Rectal smooth muscle tissue (tissue), 1 donor: Measurements from ENCODE around the gene TMEM121.

Experiments
- H3K27ac ChIP-seq: one replicate; pipeline ENCODE4 v1.7.0; 2013; ENCODE audit warnings: low read depth, low read length, inconsistent platforms
- H3K27me3 ChIP-seq: one replicate; pipeline ENCODE4 v1.7.0; 2013; ENCODE audit warnings: low read length; ENCODE audit not compliant: control insufficient read depth, insufficient read depth
- H3K36me3 ChIP-seq: one replicate; pipeline ENCODE4 v1.7.0; 2013; ENCODE audit warnings: low read length; ENCODE audit not compliant: control insufficient read depth, insufficient read depth
- H3K4me1 ChIP-seq: one replicate; pipeline ENCODE4 v1.7.0; 2013; ENCODE audit warnings: low read length; ENCODE audit not compliant: control insufficient read depth, insufficient read depth
- H3K4me3 ChIP-seq: one replicate; pipeline ENCODE4 v1.7.0; 2013; ENCODE audit warnings: low read length
- H3K9ac ChIP-seq: one replicate; pipeline ENCODE4 v1.7.0; 2013; ENCODE audit warnings: low read length

Gene TMEM121

GRCh38 chr14:105525861-105526775, at the start of gene TMEM121:
TMEM121 (plus strand) TSS chr14:105526583; CDS start chr14:105528835, 2,252 bp downstream.
- H3K4me3 ChIP-seq = peak within 1 kb of the TSS; percentile 61
- no peak within 1 kb of the TSS for H3K27ac ChIP-seq
- peaks cover 10% of the 10 kb centered on the region for H3K27me3 ChIP-seq
- H3K36me3 ChIP-seq = no peaks in the 10 kb centered on the region
- H3K4me1 ChIP-seq = peaks cover 2% of the 10 kb centered on the region
- H3K9ac ChIP-seq = no peak within 1 kb of the TSS

GRCh38 chr14:105476831-105477659, 49.3 kb upstream of the TMEM121 start:
- Histone ChIP-seq H3K4me1 (peaks cover 16% of the 10 kb centered on the region), H3K36me3 (no peaks in the 10 kb centered on the region), H3K9ac (no peak overlapping the region), H3K27me3 (peaks cover 15% of the 10 kb centered on the region), H3K27ac (peak overlapping the region; percentile 82), H3K4me3 (peak overlapping the region; percentile 50)

DNA sequence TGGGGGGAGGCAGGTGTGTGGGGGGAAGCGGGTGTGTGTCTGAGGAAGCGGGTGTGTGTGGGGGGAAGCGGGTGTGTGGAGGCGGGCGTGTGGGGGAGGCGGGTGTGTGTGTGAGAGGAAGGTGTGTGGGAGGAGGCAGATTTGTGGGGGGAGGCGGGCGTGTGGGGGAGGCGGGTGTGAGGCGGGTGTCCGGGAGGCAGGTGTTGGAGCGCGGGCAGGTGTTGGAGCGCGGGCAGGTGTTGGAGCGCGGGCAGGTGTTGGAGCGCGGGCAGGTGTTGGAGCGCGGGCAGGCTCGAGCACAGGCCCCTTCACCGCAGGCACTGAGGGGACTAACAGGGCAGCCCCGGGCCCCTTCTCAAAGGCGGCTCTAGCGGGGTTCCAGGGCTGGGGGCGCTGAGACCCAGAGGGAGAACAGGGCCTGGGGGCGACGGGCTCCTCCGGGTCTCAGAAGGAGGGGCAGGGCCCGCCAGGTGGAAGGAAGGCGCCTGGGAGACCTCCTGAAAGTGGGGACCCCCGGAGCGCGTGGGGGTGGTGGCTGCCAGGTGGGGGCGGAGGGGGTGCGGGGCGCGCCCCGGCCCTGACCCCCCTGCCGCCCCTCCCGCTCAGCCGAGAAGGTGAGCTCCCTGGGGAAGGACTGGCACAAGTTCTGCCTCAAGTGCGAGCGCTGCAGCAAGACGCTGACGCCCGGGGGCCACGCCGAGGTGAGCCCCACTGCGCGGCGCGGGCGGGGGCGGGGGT, 48.6 kb upstream of the TMEM121 start:
- H3K4me3 ChIP-seq = no peak overlapping the region
- no peak overlapping the region for H3K9ac ChIP-seq
- peaks cover 24% of the 10 kb centered on the region for H3K4me1 ChIP-seq
- H3K27ac ChIP-seq = no peak overlapping the region
- no peaks in the 10 kb centered on the region for H3K36me3 ChIP-seq
- H3K27me3 ChIP-seq = peaks cover 15% of the 10 kb centered on the region

- Histone ChIP-seq H3K9ac (no peak overlapping the region), H3K36me3 (no peaks in the 10 kb centered on the region), H3K27ac (no peak overlapping the region), H3K4me1 (peaks cover 29% of the 10 kb centered on the region), H3K4me3 (no peak overlapping the region), H3K27me3 (peaks cover 15% of the 10 kb centered on the region)
These were observed 47.8 kb upstream of the TMEM121 start for GRCh38 chr14:105478398-105479251.

- H3K4me1 ChIP-seq = peaks cover 33% of the 10 kb centered on the region
- H3K27me3 ChIP-seq = peaks cover 15% of the 10 kb centered on the region
- peak overlapping the region; percentile 98 for H3K27ac ChIP-seq
These were observed 46.8 kb upstream of the TMEM121 start for GRCh38 chr14:105479431-105480158.

DNA sequence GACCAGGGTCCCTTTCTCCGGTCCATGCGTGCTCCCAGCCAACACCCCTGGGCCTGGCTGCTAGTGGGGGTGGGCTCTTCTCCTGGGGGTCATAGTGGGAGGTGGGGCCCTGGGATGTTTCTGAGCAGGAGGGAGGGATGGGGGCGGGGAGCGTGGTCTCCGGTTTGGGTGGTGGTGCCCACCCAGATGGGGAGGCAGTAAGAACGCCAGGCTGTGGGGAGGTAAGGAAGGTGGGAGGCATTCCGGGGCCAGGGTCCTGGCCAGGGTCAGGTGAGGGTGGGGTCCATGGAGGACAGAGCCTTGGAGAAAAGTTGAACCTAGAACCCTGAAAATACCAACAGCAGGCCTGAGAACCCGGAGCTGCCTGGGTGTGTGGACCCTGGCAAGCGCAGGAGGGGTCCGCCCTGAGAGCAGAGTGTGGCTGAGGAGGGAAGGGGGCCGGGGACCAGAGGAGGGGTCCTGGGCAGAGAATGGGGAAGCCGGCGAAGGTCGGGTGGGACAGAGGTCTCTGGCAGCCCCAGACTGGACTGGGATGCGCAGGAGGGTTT, 46.1 kb upstream of the TMEM121 start:
- H3K27me3 ChIP-seq = peaks cover 13% of the 10 kb centered on the region
- peak overlapping the region; percentile 98 for H3K27ac ChIP-seq
- H3K4me1 ChIP-seq = peaks cover 33% of the 10 kb centered on the region
- H3K9ac ChIP-seq = no peak overlapping the region
- peak overlapping the region; percentile 87 for H3K4me3 ChIP-seq
- H3K36me3 ChIP-seq = no peaks in the 10 kb centered on the region

More at GRCh38 chr14:105479431-105480158, 46.8 kb upstream of the TMEM121 start:
- Histone ChIP-seq H3K36me3 (no peaks in the 10 kb centered on the region), H3K4me3 (no peak overlapping the region), H3K9ac (no peak overlapping the region)

DNA sequence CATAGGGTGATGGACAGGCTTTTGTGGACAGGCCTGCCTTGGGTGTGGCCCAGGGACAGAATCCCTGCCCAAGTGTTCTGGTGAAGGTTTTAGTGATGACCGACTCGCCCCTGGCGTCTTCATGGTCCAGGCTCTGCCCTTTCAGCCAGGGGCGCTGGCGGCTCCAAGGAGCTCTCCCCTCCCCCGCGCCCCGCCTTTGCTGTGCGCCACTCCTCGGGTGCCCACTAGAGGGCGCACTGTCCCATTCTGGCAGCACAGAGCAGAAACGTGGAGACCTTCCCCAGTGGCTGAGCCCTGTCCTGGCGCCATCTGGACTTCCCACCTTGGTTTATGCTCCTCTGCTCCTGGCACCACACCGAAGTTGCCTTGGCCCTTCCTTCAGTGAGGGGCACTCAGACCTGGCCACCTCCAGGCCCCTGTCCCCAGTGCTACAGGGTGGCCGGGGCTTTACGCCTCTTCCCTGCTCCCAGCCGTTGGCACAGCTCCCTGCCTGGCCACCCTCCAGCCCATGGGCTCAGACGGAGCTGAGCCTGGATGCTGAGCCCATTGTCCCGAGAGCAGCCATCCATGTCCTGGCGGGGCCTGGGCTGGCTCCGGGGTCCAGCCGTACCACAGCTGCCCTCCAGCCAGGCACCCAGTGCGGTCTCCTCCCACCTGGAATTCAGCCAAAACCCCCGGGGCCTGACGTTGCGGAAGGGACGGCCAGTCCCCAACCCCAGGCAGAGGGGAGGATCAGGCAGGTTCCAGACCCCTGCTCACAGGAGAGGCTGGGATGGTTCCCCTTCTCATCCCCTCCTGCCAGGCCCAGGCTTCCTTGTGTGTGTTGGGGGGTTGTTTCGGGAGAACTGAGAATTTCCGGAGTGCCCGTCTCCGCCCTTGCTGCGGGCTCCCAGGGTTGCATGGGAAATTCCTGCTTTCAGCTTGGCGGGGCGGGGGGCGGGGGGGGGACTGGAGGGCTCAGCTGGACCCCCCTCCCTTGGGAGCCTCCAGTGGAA, 45.3 kb upstream of the TMEM121 start:
- Histone ChIP-seq H3K27ac (peak overlapping the region; percentile 98), H3K9ac (peak overlapping the region; percentile 90), H3K4me3 (peak overlapping the region; percentile 87), H3K4me1 (peaks cover 32% of the 10 kb centered on the region), H3K27me3 (peaks cover 13% of the 10 kb centered on the region), H3K36me3 (no peaks in the 10 kb centered on the region)

DNA sequence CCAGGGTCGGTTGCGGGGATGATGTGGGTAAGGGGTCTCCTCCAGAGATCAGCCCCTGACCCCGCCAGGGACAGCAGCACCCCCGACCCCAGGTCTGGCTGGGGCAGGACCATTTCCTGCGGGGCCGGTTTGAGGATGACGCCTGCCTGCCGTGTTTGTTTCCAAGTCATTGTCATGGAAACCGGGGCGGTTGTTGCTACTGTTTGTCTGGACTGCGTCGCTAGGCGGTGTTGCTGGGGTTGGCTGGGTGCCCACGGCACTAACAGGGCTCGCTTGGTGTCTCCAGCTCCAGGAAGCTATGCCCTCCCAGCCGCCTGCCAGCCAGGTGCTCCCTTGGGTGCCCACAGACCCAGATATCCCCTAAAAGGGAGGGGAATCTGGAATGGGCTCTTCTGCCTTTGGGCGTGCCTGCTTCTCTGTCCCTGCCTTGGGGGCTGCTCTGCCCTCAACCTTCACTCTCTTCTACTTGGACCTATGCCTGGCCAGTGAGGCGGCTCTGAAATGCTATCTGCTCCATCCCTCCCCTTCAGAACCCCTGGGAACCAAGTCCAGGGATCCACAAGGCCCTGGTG, 44.4 kb upstream of the TMEM121 start:
- H3K27ac ChIP-seq = peak overlapping the region; percentile 98
- H3K4me1 ChIP-seq = peaks cover 28% of the 10 kb centered on the region
- no peaks in the 10 kb centered on the region for H3K36me3 ChIP-seq
- peak overlapping the region; percentile 68 for H3K9ac ChIP-seq
- peaks cover 9% of the 10 kb centered on the region for H3K27me3 ChIP-seq
- peak overlapping the region; percentile 51 for H3K4me3 ChIP-seq

GRCh38 chr14:105482486-105483110, 43.8 kb upstream of the TMEM121 start:
- H3K4me1 ChIP-seq = peaks cover 28% of the 10 kb centered on the region
- no peak overlapping the region for H3K9ac ChIP-seq

More at GRCh38 chr14:105482486-105483110, 43.8 kb upstream of the TMEM121 start:
- H3K27ac ChIP-seq = peak overlapping the region; percentile 98
- no peaks in the 10 kb centered on the region for H3K36me3 ChIP-seq
- H3K4me3 ChIP-seq = peak overlapping the region; percentile 51
- H3K27me3 ChIP-seq = peaks cover 4% of the 10 kb centered on the region
